ENCODE results near the gene MDP1.

Gene MDP1

DNA sequence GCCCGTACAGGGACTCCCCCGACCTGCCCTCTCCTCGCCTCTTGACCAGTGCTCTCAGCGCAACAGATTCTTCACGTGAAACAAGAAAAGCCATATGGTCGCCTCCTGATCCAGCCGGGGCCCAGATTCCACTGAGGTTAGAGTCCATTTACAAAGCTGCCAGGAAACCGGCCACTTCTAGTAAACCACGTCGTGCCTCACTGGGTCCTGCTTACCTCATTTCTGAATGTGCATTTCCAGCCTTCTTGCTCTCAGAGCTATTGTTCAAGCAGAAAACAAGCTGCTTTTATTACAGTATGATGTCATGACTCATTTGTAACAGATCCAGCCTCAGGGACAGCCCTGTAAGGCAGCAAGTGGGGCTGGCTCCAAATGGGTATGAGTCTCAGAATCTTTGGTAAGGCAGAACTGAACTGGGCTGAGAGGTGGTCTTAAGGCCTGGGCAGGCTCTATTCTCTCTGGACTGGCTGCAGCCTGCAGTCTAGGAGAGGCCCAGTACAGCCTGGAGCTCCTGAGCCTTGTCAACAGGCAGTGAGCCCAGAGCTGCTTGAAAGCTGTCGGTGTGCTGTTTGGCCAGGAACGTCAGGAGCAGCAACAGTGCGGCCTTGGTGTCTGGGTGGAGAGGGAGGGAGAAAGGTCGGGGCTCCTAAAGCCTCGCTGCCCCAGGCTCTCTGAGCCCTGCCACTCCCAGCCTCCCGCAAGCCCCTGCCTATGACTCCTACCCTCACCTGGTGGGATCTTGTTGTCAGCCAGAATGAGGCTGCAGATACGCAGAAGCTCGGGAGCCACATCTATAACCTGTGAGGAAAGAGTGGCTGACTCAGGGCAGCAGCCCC lies 35.7 kb downstream of the MDP1 start:
- DNase-seq (ENCODE audit: low read depth): peak; percentile 73

DNA sequence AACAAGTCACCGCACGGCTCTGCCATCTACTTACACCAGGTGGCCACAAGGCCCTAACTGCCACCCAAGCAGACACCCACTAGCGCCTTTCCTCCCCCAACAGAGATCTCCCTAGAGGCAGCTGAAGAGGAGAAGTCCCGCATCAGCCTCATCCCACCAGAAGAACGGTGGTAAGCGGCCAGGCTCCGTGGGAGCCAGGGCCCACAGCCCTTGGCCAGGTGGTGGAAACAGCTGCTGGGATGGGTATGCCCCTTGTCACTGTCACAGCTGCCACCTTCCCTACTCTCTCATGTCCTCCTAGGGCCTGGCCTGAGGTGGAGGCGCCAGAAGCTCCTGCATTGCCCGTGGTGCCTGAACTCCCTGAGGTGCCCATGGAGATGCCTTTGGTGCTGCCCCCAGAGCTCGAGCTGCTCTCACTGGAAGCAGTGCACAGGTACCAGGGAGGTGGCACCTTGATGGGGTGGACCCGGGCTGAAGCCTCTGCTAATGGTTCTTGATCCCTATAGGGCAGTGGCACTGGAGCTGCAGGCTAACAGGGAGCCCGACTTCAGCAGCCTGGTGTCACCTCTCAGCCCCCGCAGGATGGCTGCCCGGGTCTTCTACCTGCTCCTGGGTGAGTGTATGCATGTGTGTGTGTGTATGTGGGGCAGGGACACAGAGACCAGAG lies 36.4 kb downstream of the MDP1 start:
- no peak for DNase-seq (ENCODE audit: low read depth)

DNA sequence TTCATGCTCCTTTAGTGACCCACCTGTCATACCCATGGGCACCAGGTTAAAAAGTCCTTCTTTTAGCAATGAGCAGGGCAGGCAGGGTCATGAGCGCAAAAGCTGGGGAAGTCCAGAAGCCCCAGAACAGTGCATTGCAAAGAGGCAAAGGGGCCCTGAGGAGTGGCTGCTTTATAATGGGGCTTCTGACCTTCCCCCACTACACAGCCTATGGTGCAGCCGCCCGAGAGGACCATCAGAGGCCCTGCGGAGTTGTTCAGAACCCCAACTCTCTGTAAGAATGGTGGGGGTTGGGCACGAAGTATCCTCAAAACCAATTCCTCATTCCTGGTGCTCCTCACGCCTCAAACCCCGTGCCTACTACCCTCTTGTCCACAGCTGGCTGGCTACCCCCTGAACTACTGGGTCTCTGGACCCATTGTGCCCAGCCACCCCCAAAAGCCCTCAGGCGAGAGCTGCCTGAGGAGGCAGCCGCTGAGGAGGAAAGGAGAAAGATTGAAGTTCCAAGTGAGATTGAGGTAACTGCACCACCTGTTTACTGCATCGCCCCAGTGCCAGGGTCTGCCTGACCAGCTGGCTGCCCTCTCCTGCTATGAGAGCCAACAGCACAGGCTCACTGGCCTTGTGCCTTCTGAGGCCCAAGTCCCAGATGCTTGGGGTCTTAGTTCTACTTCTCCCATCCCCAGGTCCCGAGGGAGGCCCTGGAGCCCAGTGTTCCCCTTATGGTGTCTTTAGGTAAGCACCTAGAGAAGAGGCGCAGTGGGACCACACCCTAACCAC lies 37.3 kb downstream of the MDP1 start:
- no peak for DNase-seq (ENCODE audit: low read depth)

DNA sequence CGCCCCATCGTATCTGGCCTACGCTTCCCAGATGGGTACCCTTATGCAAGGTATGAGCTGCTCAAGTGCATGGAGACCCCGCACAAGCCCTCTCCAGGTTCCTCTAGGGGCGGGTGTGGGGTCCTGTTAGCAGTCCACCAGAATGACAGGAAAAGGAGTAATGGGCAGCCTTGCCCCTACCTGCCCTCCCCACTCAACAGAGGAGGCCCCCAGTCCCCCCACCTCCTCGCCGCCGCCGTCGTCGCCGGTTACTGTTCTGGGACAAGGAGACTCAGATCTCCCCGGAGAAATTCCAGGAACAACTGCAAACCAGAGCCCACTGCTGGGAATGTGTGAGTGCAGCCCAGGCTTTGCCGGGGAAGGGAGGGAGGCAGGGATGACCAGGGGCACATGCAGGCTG lies 38.0 kb downstream of the MDP1 start:
- DNase-seq (ENCODE audit: low read depth): no peak

DNA sequence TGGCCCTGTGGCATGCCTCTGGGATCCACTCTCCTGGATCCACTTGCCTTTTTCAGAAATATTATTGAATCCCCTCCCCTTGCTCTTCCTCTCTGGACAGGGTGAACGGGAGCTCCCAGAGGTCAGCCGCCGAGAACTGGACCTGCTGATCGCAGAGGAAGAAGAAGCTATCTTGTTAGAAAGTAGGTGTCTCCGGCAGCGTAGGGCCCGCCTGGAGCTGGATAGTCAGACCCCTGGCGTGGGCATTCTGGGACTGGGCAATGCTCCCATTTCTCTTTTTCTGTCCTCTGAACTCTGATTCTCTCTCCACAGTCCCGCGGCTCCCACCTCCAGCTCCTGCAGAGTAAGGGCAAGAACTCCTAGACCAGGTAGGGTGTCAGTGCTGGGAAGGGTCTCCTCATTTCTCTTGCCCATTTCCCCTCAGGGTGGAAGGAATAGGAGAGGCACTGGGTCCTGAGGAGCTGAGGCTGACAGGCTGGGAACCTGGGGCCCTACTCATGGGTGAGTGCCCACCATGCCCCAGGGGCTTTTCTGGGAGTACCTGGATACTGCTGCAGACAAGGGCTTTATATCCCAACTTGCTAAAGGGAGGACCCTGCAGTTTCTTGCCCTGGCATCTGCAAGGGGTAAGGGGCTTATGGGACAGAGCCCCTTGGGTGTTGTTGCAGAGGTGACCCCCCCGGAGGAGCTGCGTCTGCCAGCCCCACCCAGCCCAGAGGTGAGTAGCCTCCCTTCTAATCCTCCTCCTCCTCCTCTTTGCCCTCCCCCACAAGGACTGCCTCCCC lies 38.6 kb downstream of the MDP1 start:
- no peak for DNase-seq (ENCODE audit: low read depth)

DNA sequence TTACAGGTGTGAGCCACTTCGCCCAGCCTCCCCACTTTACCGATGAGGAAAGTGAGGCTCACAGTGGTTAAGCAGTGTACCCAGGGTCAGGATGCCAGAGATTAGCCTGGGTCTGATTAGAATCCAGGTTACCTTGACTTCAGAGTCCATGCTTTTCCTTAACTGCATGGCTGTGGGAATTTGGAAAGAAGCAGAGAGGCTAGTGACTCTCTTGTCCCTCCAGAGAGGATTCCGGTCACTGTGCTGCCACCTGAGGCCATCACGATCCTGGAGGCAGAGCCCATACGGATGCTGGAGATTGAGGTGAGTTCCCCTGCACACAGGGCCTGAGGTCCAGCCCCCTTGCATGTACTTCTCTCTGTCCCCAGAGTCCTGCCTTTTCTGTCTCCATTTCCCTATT lies 39.3 kb downstream of the MDP1 start:
- no peak for DNase-seq (ENCODE audit: low read depth)

DNA sequence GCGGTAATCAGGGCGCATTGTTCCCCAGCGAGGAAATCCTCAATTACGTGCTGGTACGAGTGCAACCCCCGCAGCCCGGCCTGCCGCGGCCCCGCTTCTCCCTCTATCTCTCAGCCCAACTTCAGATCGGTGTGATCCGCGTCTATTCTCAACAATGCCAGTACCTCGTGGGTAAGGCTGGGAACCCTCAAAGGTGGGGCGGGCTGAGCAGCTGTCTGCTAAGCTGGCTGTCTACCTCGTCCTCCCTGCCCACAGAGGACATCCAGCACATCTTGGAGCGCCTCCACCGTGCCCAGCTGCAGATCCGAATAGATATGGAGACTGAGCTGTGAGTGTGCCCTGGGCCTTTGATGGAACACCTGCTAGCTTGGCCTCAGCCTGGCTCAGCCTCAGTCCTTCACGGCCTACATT lies 43.0 kb downstream of the MDP1 start:
- DNase-seq (ENCODE audit: low read depth): no peak

DNA sequence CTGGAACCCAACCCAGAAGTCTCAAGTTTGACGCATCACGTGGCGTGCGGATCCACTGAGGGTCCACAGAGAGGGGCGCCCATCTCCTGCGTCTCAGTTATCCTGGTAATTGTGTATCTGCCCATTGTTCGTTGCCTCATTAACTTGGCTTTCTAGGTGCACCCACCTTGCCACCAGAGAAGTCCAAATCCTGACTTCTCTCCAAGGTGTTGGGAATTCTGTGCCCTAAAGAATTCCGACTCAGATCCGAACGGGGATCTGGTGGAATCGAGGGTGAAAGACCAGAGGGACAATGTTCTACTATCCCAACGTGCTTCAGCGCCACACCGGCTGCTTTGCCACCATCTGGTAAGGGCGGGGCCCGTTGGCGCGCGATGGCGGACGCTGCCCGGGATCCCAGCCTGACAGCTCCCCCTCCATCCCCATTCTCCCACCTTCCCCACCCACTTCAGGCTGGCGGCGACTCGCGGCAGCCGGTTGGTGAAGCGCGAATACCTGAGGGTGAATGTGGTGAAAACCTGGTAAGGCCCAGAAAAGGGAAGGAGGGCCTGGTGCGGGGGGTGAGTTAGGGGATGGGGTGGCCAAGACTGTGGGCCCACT lies 43.5 kb downstream of the MDP1 start:
- no peak for DNase-seq (ENCODE audit: low read depth)

DNA sequence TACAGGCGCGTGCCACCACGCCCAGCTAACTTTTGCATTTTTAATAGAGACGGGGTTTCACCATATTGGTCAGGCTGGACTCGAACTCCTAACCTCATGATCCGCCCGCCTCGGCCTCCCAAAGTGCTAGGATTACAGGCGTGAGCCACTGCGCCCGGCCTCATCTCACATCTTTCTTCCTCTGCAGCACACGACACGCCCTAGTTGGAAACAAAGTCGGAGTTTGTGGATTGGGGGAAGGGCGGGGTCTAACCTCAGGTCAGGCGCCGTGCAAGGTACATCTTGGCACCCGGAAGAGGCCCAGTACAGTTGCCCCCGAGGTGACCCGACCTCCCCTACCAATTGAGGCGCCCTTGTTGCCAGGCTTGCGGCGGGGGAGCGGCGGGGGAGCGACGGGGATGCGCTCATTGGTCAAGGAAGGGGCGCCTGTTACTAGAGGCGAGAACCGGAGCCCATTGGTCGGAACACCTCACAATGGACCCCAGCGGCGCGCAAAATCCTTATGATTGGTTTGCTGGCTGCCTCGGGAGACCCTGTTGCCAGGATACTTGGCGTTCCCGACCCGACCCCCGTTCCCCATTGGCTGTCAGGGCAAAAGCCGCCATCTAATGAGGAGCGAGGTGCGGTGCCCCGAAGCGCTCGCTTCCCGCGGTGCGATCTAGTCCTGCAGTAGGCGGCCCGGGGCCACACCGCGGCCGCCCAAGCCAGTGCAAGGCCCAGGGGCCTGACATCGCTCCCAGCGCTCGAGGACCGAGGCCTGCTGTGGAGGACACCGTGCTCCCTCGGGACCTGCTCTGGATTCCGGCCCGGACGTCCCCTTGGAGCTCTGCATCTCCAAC lies 44.2 kb downstream of the MDP1 start, which contains the start of gene REC8:
Gene REC8, plus strand, starts transcription at position 659 of the 839 bp plus-strand sequence. CDS start 473 bp downstream, outside the sequence.
- DNase-seq (ENCODE audit: low read depth): no peak

DNA sequence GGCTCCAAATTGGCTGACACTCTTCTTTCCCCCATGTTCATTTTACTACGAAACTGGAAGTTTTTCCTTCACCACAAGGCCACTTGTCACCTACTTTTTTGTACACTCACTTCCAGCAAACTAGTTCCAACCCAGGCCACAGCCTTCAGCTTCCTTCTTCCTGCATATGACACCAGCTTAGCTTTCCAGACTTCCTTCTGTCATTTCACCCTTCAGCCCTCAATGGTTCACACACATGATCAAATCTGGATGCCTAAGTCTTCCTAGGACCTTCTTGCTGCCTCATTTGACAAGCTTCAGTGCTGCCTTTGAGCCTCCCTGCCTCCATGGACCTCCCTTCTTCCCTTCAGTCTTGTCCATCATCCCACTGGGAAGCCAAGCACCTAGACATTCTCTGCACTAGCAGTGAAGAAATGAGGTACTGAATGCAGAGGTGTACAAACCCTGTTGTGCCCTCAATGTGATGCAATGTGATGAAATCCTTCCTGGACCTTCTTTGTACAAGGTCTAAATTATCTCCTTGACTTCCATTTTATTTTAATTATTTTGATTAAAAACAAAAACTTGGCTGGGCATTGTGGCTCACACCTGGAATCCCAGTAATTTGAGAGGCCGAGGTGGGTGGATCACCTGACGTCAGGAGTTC lies 48.3 kb downstream of the MDP1 start:
- no peak for DNase-seq (ENCODE audit: low read depth)

DNA sequence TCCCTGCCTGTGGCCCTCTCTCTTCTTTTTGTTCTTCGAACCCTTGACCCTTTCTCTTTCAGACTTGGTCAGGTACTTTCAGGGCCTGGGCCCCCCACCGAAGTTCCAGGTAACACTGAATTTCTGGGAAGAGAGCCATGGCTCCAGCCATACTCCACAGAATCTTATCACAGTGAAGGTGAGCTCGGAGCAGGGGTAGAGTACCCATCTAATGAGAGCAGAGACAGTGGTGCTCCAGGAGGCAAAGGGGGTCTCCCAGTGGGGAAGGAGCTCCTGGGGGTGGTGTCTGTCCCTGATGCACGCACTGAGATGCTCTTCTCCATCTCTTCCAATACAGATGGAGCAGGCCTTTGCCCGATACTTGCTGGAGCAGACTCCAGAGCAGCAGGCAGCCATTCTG lies 50.1 kb downstream of the MDP1 start:
- no peak for DNase-seq (ENCODE audit: low read depth)

DNA sequence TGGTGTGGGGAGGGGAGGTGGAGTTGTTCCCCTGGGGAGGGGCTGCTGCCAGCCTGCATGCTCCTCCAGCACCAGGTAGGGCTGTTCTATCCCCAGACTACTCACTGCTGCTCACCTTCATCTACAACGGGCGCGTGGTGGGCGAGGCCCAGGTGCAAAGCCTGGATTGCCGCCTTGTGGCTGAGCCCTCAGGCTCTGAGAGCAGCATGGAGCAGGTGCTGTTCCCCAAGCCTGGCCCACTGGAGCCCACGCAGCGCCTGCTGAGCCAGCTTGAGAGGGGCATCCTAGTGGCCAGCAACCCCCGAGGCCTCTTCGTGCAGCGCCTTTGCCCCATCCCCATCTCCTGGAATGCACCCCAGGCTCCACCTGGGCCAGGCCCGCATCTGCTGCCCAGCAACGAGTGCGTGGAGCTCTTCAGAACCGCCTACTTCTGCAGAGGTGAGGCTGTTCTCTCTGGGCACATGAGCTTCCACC lies 51.3 kb downstream of the MDP1 start:
- DNase-seq (ENCODE audit: low read depth): no peak

All from ELR (cell line).